MV-4-11 (cell line): ENCODE measurements around the gene DEFB132.
A peak's percentile ranks its signal among the peaks of the same experiment; 100 is the strongest.

ENCODE experiments used
- DNase-seq: peaks from one replicate; lab custom pipeline; 2025; lab: John Stamatoyannopoulos, UW

The DEFB132 gene

DNA sequence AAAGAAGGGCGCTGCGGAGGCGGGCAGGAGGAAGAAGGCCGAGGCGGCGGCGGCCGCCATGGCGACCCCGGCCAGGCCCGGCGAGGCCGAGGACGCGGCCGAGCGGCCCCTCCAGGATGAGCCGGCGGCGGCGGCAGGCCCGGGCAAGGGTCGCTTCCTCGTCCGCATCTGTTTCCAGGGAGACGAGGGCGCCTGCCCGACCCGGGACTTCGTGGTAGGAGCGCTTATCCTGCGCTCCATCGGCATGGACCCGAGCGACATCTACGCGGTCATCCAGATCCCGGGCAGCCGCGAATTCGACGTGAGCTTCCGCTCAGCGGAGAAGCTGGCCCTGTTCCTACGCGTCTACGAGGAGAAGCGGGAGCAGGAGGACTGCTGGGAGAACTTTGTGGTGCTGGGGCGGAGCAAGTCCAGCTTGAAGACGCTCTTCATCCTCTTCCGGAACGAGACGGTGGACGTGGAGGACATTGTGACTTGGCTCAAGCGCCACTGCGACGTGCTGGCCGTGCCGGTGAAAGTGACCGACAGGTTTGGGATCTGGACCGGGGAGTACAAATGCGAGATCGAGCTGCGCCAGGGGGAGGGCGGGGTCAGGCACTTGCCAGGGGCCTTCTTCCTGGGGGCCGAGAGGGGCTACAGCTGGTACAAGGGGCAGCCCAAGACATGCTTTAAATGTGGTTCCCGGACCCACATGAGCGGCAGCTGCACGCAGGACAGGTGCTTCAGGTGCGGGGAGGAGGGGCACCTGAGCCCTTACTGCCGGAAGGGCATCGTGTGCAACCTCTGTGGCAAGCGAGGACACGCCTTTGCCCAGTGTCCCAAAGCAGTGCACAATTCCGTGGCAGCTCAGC, 40.6 kb downstream of the DEFB132 start:
- peak; percentile 65 for DNase-seq

GRCh38 chr20:298776-299391, 41.4 kb downstream of the DEFB132 start:
- no peak for DNase-seq

GRCh38 chr20:300345-300990, 42.9 kb downstream of the DEFB132 start:
- DNase-seq, result peak; percentile 66

DNA sequence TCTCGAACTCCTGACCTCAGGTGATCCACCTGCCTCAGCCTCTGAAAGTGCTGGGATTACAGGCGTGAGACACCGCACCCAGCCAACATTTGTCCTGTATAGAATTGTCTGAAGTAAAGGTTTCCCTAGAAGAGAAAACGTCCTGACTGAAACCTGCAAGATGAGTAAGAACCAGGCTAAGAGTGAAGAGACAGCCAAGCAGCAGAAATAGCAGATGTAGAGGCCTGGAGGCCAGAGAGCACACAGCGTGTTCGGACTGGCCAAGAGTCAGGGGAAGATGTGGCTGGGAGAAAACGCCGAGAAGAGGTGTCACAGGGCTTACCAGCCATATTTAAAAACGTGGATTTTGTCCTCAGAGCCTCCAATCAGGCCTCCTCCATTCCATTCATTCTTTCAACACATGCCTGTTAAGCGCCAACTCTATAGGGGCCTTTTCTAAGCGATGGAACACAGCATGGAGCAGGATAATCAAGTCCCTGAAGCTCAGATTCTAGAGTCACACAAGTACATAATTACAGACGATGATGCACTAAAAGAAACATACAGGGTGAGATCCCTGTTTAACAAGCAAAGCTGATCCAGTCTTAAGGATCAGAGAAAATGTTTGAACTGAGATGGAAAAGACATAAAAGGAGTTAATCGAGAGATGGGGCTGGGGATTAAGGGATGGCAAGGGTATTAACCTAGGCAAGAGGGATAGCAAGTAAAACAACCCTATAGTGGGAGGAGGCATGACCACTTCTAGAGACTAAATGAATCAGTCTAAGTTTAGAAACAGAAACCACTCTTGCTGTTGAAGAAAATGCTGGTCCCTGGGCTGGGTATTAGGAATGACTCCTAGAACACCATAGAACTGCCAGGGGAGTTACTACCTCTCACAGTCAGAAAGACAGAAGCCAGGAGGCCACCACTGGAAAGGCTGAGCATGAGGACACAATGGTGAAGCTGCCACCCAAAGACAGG, 44.6 kb downstream of the DEFB132 start:
- DNase-seq, result no peak

DNA sequence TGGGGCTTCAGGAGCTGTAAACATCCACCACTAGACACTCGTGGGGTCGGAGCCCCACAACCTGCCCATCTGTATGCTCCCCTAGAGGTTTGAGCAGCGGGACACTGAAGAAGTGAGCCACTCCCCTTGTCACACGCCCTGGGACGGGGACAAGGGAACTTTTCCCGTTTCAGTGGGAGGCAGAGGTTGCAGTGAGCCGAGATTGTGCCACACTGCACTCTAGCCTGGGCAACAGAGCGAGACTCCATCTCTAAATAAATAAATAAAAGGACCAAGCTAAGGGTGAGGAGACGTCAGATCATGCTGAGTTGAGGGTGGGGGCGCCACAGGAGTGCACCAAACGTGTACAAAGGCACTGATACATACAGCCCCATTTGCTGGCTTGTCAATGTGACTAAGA, 48.2 kb downstream of the DEFB132 start:
- DNase-seq, result no peak

GRCh38 chr20:308427-309038, 51.0 kb downstream of the DEFB132 start:
- DNase-seq, result no peak

- DNase-seq, result peak; percentile 32
Observed at GRCh38 chr20:309306-309840, 51.8 kb downstream of the DEFB132 start.

DNA sequence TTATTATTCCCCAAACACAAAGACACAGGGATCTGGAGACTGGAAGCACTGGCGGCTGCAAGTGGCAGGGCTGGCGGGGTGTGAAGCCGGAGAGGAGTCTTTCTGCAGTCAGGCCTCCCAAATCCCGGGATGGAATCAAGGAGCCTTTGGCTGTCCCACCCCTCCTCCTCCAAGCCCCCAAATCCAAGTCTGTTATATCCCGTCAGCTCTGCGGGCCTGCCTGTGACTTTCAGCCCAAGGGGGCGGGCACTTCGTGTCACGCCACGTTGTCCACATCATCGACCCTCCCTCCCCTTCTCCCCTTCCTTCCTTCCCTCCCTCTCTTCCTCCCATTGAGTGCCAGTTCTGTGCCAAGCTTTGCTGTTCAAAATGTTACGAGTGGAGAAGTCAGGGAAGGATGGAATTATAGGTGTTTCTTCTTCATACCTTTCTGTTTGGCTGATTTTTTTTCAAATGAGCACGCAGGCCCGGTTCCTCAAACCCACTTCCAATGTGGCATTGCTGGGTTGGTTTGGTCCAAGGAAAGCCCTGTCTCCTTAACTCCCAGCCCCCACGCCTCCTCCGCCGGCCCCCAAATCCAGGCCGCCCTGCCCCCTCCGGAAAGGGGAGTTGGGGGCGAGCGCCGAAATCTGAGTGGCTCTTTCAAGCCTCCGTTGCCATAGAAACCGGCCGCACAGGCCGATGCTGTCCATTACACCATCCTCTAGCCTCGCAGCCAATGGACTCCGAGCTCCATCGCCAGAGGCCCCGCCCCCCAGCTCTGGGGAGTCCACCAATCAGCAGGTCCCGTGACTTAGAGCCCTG, 52.5 kb downstream of the DEFB132 start:
- DNase-seq, result peak; percentile 98

- no peak for DNase-seq
Observed at GRCh38 chr20:310645-311044, 53.1 kb downstream of the DEFB132 start.
